ENCODE data around the gene CAB39.

- TF ChIP-seq POLR2A (IDR thresholded peaks at IDR 0.05; ENCODE audit: low read depth, low read length) = no peak
- no peak for TF ChIP-seq MAX (IDR thresholded peaks at IDR 0.05; ENCODE audit: insufficient read depth, insufficient read length)
- TF ChIP-seq CTCF (IDR thresholded peaks at IDR 0.05; ENCODE audit: extremely low read depth in 1 of 2, insufficient read depth in 1 of 2, low read depth in 1 of 2, low read length in 2 of 2) = no peak
- no peak for TF ChIP-seq EZH2 (IDR thresholded peaks at IDR 0.05; ENCODE audit: borderline replicate concordance, low read depth, low read length, severe bottlenecking)
- TF ChIP-seq POLR2AphosphoS5 (IDR thresholded peaks at IDR 0.05; ENCODE audit: insufficient read depth, low read depth, low read length) = no peak
- no peak for TF ChIP-seq JUN (IDR thresholded peaks at IDR 0.05; ENCODE audit: borderline replicate concordance, insufficient read depth, insufficient read length, low read depth)
Observed at GRCh38 chr2:230671117-230671516, 41.5 kb upstream of the CAB39 start.

Data from endothelial cell of umbilical vein (primary cell).